ENCODE data around the gene C1orf105.

- TF ChIP-seq CTCF (optimal IDR thresholded peaks at IDR 0.05 in 1 of 3, IDR thresholded peaks at IDR 0.05 in 1 of 3, conservative IDR thresholded peaks at IDR 0.05 in 1 of 3; ENCODE audit: extremely low read depth in 1 of 3, insufficient read depth in 2 of 3, low read length in 3 of 3) (no peak), EZH2 (IDR thresholded peaks at IDR 0.05; ENCODE audit: low read length) (no peak)
Measured at GRCh38 chr1:172399756-172400721, 20.4 kb upstream of the C1orf105 start.

Measured in keratinocyte (primary cell).